Loucy (cell line): Measurements from ENCODE around the gene KRTAP10-9.

Experiments
- H2AFZ ChIP-seq: fragments of 200-600 bp; sonication (generic); 2 replicates; pipeline ENCODE4 v1.6.0; 2016; ENCODE audit warnings: antibody characterized with exemption, mild to moderate bottlenecking, low read length, moderate library complexity
- H3F3A ChIP-seq: fragments of 200-600 bp; 2 replicates; pipeline ENCODE4 v1.6.0; 2016; ENCODE audit warnings: antibody characterized with exemption, low read depth, mild to moderate bottlenecking
- H3K27me3 ChIP-seq: fragments of 200-600 bp; sonication (generic); 2 replicates; pipeline ENCODE4 v1.6.1; 2014; ENCODE audit warnings: low read length, mild to moderate bottlenecking; ENCODE audit not compliant: insufficient read depth, poor library complexity, severe bottlenecking
- H3K36me3 ChIP-seq: fragments of 200-600 bp; sonication (generic); 2 replicates; pipeline ENCODE4 v1.6.1; 2016; ENCODE audit warnings: low read length; ENCODE audit not compliant: insufficient read depth
- H3K4me1 ChIP-seq: fragments of 200-600 bp; sonication (generic); 2 replicates; pipeline ENCODE4 v1.5.1; 2014; ENCODE audit warnings: low read length, mild to moderate bottlenecking; ENCODE audit not compliant: insufficient read depth, poor library complexity, severe bottlenecking
- H3K4me2 ChIP-seq: fragments of 200-600 bp; sonication (generic); 2 replicates; pipeline ENCODE4 v1.6.0; 2014; ENCODE audit warnings: antibody characterized with exemption, low read length, low read depth, mild to moderate bottlenecking; ENCODE audit not compliant: poor library complexity, severe bottlenecking
- H3K4me3 ChIP-seq: fragments of 200-600 bp; sonication (generic); 2 replicates; pipeline ENCODE4 v1.5.1; 2014; ENCODE audit warnings: low read length, mild to moderate bottlenecking, mixed read lengths; ENCODE audit not compliant: poor library complexity, severe bottlenecking
- H3K79me2 ChIP-seq: fragments of 200-600 bp; sonication (generic); 2 replicates; pipeline ENCODE4 v1.6.1; 2014; ENCODE audit warnings: low read length; ENCODE audit not compliant: insufficient read depth
- H3K9ac ChIP-seq: fragments of 200-600 bp; sonication (generic); 2 replicates; pipeline ENCODE4 v1.6.0; 2014; ENCODE audit warnings: mild to moderate bottlenecking, low read depth, low read length, moderate library complexity; ENCODE audit not compliant: poor library complexity, severe bottlenecking
- H3K9me2 ChIP-seq: fragments of 200-600 bp; sonication (generic); replicated peaks from 2 replicates; pipeline ENCODE4 v1.6.1; 2016; ENCODE audit warnings: low read depth, low read length, mixed read lengths
- H3K9me3 ChIP-seq: fragments of 200-600 bp; sonication (generic); 2 replicates; pipeline ENCODE4 v1.6.1; 2014; ENCODE audit warnings: mild to moderate bottlenecking, antibody characterized with exemption, low read length, low read depth; ENCODE audit not compliant: insufficient read depth
- H4K20me1 ChIP-seq: fragments of 200-600 bp; sonication (generic); 2 replicates; pipeline ENCODE4 v1.6.0; 2014; ENCODE audit warnings: antibody characterized with exemption, low read length, mild to moderate bottlenecking; ENCODE audit not compliant: insufficient read depth, poor library complexity, severe bottlenecking
- CTCF ChIP-seq: fragments of 200-600 bp; sonication (generic); conservative IDR thresholded peaks from 2 replicates; pipeline ENCODE4 v1.5.1; 2014; ENCODE audit warnings: mild to moderate bottlenecking, antibody characterized with exemption, low read length
- EZH2phosphoT487 ChIP-seq: fragments of 200-600 bp; IDR thresholded peaks from 2 replicates; pipeline ENCODE4 v1.6.1; 2018; ENCODE audit warnings: antibody characterized with exemption, mild to moderate bottlenecking, moderate library complexity, borderline replicate concordance

The KRTAP10-9 gene

GRCh38 chr21:44618504-44618903 is 8.4 kb upstream of the KRTAP10-9 start:
- Histone ChIP-seq H3F3A (no peaks in the 10 kb centered on the region), H3K4me3 (no peak overlapping the region), H3K4me1 (no peaks in the 10 kb centered on the region), H3K9ac (no peak overlapping the region), H3K27me3 (no peaks in the 10 kb centered on the region), H3K4me2 (no peak overlapping the region), H4K20me1 (no peaks in the 10 kb centered on the region), H3K9me2 (no peaks in the 10 kb centered on the region), H2AFZ (no peak overlapping the region; the same call in 1 of the 2 replicates), H3K79me2 (no peaks in the 10 kb centered on the region), H3K36me3 (no peaks in the 10 kb centered on the region), H3K9me3 (peaks cover 6% of the 10 kb centered on the region; the same call in 1 of the 2 replicates)
- no peak for TF ChIP-seq EZH2phosphoT487
- no peak for TF ChIP-seq CTCF

GRCh38 chr21:44618909-44619308 is 8.0 kb upstream of the KRTAP10-9 start:
- H3K4me3 ChIP-seq = no peak overlapping the region
- H3K36me3 ChIP-seq = no peaks in the 10 kb centered on the region
- H3K9ac ChIP-seq = no peak overlapping the region
- H3K79me2 ChIP-seq = no peaks in the 10 kb centered on the region
- H3K4me1 ChIP-seq = no peaks in the 10 kb centered on the region
- TF ChIP-seq EZH2phosphoT487 = no peak
- TF ChIP-seq CTCF = no peak
- peaks cover 10% of the 10 kb centered on the region; the same call in 1 of the 2 replicates for H3K9me3 ChIP-seq
- no peaks in the 10 kb centered on the region for H3F3A ChIP-seq
- H3K9me2 ChIP-seq = no peaks in the 10 kb centered on the region
- H2AFZ ChIP-seq = no peak overlapping the region; the same call in 1 of the 2 replicates
- H3K27me3 ChIP-seq = no peaks in the 10 kb centered on the region
- no peak overlapping the region for H3K4me2 ChIP-seq
- H4K20me1 ChIP-seq = no peaks in the 10 kb centered on the region

GRCh38 chr21:44619886-44620285 is 7.0 kb upstream of the KRTAP10-9 start:
- H3K27me3 ChIP-seq = no peaks in the 10 kb centered on the region
- H3K36me3 ChIP-seq = no peaks in the 10 kb centered on the region
- no peaks in the 10 kb centered on the region for H3F3A ChIP-seq
- H3K4me2 ChIP-seq = no peak overlapping the region
- no peak overlapping the region for H2AFZ ChIP-seq
- H3K9me2 ChIP-seq = no peaks in the 10 kb centered on the region
- H3K9ac ChIP-seq = no peak overlapping the region
- H3K79me2 ChIP-seq = no peaks in the 10 kb centered on the region
- H3K4me1 ChIP-seq = no peaks in the 10 kb centered on the region
- H3K9me3 ChIP-seq = peaks cover 12% of the 10 kb centered on the region; the same call in 1 of the 2 replicates
- no peaks in the 10 kb centered on the region for H4K20me1 ChIP-seq
- TF ChIP-seq CTCF (no peak), EZH2phosphoT487 (no peak)
- no peak overlapping the region for H3K4me3 ChIP-seq
